ES-I3 (cell line): ENCODE measurements around the gene ZNF343.
"Not testable (repeated sequence)": the region's sequence is repeated elsewhere in the genome, so short reads cannot be mapped to it uniquely, and the experiment has no call there.

Experiments
- H3K36me3 ChIP-seq: 2 replicates; pipeline ENCODE4 v1.6.1; 2013; ENCODE audit warnings: mild to moderate bottlenecking, low read length, control low read depth, moderate library complexity; ENCODE audit not compliant: insufficient read depth
- H3K4me1 ChIP-seq: 2 replicates; pipeline ENCODE4 v1.6.1; 2013; ENCODE audit warnings: mild to moderate bottlenecking, control low read depth, low read length; ENCODE audit not compliant: insufficient read depth
- H3K9ac ChIP-seq: 2 replicates; pipeline ENCODE4 v1.6.1; 2013; ENCODE audit warnings: low read depth, mild to moderate bottlenecking, low read length, moderate library complexity
- H3K9me3 ChIP-seq: 2 replicates; pipeline ENCODE4 v1.6.1; 2013; ENCODE audit warnings: mild to moderate bottlenecking, low read length, moderate library complexity; ENCODE audit not compliant: control insufficient read depth, insufficient read depth

The ZNF343 gene

DNA sequence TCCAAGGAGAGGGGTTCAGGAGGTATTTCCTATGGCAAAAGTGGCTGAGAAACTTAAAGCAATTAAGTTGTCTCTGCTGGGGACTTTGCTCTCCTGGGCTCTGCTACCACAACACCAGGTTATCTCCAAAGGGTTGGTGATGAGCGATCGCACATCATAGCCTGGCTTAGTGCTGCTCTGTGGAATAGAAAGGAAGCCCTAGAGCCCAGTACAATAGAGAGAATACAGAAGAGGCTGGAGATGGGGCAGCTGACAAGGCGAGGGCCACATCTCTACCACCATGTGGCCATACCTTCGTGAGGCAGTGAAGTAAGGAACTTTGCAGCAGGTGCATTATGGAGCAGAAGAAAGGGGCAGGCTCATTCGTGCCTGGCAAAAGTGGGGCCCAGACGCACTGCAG, 19.0 kb upstream of the ZNF343 start:
- Histone ChIP-seq H3K36me3 (no peaks in the 10 kb centered on the region), H3K9ac (no peak overlapping the region), H3K9me3 (no peaks in the 10 kb centered on the region)

DNA sequence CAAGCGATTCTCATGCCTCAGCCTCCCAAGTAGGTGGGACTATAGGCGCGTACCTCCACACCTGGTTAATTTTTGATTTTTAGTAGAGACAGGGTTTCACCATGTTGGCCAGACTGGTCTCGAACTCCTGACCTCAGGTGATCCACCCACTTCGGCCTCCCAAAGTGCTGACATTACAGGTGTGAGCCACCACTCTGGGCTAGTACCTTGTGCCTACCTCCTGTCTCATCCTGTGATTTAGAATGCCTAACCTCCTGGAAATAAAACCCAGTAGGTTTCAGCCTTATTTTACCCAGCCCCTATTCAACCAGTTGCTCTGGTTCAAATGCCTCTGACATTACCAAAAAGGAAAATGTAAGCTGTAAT, 17.5 kb upstream of the ZNF343 start:
- not testable (repeated sequence) for H3K36me3 ChIP-seq, H3K9ac ChIP-seq, H3K9me3 ChIP-seq, H3K4me1 ChIP-seq

More for the DNA sequence above, 19.0 kb upstream of the ZNF343 start:
- H3K4me1 ChIP-seq: no peaks in the 10 kb centered on the region

DNA sequence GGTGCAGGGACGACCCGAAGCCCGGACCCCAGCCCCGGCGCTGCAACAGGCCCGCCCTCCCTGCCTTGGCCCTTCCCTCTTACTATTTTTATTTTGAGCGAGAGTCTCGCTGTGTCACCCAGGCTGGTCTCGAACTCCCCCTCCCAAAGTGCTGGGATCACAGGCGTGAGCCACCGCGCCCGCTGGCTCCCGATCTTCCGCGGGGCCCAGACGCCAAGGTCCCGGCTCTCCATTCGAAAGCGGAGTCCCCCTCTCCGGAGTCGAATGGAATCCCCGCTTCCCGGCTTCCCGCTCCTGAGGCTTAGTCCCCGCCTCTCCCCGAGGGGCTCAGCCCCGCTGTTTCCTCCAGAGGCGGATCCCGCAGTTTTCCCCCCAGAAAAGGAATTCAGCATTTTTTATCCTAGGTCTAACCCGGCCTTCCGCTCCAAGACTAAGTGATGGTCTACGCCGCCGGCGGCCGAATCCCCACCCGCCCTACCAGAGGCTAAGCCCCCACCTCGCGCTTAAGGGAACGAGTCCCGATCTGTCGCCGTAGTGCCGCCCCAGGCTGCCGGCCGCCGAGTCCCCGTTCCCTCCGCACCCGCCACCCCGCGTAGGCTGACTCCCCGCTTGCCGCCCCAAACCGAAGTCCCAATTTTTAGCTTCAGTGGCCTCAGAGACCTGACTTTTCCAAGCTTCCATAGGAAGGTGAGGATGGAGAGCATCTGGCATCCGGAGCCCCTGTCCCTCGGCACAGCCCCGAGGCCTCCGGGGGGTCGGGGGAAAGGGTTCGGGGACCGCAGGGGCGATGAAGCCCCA, 16.2 kb upstream of the ZNF343 start:
- H3K4me1 ChIP-seq: no peaks in the 10 kb centered on the region
- H3K36me3 ChIP-seq: no peaks in the 10 kb centered on the region
- H3K9ac ChIP-seq: peak overlapping the region; percentile 86
- H3K9me3 ChIP-seq: no peaks in the 10 kb centered on the region

DNA sequence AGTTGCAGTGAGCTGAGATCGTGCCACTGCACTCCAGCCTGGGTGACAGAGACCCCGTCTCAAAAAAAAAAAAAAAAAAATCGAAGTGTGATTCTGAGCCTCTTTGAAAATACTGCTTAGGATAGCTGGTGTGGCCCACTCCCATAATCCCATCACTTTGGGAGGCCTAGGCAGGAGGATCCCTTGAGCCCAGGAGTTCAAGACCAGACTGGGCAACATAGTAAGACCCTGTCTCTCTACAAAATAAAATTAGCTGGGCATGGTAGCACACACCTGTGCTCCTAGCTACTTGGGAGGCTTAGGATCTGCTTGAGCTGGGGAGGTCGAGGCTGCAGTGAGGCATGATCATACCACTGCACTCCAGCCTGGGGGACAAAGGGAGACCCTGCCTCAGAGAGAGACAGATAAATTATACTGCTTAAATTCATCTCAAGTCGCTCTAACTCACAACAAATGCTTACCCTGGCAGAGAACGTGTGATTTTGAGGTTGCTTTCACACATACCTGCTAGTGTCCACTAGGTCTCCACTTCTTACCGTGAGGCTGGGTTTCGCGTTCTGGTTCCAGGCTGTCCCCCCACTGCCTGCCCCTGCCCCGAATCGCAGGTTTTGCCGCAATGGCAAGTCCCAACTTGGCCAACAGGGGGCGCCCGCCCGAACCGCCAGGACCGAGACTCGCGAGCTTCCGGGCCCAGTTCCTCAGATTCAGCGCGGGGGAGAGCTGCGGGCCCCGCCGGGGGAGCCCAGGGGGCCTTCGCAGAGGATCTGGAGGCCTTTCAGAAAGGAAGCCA, 15.4 kb upstream of the ZNF343 start:
- H3K36me3 ChIP-seq: no peaks in the 10 kb centered on the region
- H3K4me1 ChIP-seq: no peaks in the 10 kb centered on the region
- no peaks in the 10 kb centered on the region for H3K9me3 ChIP-seq
- H3K9ac ChIP-seq: peak overlapping the region; percentile 86; the same call in 1 of the 2 replicates

DNA sequence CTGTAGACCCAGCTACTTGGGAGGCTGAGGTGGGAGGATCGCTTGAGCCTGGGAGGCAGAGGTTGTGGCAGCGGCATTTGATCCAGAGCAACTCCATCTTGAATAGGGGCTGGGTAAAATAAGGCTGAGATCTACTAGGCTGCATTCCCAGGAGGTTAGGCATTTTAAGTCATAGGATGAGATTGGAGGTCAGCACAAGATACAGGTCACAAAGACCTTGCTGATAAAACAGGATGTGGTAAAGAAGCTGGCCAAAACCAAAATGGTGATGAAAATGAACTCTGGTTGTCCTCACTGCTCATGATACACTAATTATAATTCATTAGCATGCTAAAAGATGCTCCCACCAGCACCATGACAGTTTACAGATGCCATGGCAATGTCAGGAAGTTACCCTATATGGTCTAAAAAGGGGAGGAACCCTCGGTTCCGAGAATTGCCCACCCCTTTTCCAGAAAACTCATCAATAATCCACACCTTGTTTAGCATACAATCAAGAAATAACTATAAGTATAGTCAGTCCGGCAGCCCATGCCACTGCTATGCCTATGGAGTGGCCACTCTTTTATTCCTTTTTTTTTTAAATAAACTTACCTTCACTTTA, 14.2 kb upstream of the ZNF343 start:
- not testable (repeated sequence) for H3K9ac ChIP-seq, H3K9me3 ChIP-seq, H3K36me3 ChIP-seq, H3K4me1 ChIP-seq

DNA sequence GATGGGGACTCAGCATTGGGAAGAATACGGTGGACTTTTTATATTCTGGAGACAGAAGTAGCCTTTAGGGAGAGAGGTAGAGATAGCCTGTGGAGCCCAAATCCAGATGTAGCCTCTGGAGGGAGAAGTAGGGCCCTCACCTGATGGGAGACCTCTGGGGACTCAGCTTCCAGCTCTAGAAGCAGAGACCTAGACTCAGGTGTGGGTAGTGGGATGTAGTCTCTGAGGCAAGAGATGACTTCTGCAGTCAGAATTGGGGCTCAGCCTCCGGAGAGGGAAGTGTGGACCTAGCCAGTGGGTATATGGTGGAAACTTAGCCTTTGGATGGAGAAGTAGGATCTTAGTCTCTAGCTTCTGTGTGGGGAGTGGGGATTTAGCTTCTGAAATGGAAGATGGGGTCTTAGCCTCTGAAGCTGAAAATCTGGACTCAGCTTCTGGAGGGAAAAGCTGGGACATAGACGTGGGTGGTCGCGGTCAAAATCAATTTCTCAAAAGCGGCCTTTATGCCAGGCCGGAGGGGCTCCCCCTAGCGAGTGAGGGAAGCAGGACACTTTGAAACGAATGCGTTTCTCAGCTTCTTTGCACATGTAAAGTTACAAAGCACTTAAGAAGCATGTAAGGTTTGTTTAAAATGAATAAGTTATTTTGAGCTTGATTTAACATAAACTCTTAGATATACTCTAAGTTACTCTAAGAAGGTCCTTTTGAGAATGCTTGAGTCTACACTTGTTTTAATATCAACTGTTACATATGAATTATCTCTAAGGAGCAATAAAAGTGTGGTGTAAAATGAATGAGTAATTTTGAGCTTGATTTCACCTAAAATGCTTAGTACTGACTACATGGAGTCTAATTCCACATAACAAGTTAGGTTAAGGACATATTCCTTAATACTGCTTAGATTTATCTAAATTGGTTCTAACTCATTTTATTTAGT, 12.9 kb upstream of the ZNF343 start:
- H3K9ac ChIP-seq: no peak overlapping the region
- no peaks in the 10 kb centered on the region for H3K4me1 ChIP-seq
- no peaks in the 10 kb centered on the region for H3K9me3 ChIP-seq
- no peaks in the 10 kb centered on the region for H3K36me3 ChIP-seq

DNA sequence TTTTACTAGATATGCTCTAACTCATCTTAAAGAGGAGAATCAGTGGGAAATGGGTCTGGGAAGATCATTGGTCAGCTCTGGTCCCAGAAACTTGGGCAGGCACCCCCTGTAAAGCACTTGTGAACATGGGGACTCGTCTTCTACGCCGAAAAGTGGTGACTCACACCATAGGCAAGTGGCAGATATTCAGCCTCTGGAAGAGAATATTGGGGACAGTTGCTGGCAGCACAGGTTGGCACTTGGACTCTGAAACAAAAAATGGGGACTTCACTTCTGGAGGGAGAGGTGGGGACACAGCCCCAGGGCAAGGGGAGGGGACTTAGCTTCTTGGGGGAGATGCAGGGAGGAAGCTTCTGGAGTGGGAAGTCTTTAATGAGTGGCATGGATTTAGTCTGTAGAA, 11.9 kb upstream of the ZNF343 start:
- Histone ChIP-seq H3K9me3 (no peaks in the 10 kb centered on the region), H3K36me3 (no peaks in the 10 kb centered on the region), H3K9ac (no peak overlapping the region), H3K4me1 (no peaks in the 10 kb centered on the region)

DNA sequence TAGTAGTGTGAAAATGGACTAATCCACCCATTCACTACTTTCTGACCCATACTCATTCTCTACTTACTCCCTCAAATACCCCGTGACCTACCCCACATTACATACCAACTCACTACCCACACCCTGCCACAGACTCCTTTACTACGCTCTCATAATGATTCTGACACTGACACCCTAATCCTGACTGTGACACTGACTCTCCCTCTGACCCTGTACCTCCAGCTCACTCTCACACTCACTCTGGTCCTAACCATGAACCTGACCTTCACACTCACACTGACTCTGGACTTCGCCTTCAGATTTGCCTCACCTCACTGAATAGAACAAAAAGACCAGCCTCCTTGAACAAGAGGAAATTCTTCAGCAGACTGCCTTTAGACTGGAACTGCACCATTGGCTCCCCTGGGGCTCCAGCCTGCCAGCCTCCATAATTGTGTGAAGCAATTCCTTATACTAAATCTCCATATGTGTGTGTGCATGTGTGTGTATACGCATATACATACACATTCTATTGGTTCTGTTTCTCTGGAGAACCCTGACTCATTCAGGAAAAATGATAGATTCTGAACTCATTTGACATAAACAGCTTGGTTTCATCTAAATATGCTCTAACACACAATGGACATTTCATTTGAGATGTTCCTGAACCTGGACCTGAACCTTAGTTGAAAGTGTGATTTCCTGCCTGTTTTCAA, 10.5 kb upstream of the ZNF343 start:
- Histone ChIP-seq H3K9me3 (no peaks in the 10 kb centered on the region), H3K36me3 (no peaks in the 10 kb centered on the region), H3K9ac (no peak overlapping the region), H3K4me1 (no peaks in the 10 kb centered on the region)

DNA sequence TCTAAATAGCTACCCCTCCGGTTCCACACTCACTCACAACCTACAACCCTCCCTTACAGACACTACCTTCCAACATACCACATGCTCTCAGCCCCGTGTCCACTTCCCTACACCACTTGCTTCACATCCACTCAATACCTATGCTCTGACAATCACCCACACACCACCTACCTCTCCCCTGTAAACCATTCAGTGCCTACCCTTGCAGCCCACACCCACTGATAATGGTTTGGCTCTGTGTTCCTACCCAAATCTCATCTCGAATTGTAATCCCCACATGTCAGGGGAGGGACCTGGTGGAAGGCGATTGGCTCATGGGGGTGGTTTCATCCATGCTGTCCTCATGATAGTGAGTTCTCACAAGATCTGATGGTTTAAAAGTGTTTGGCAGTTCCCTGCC, 9.8 kb upstream of the ZNF343 start:
- H3K36me3 ChIP-seq: no peaks in the 10 kb centered on the region
- H3K9ac ChIP-seq: no peak overlapping the region
- H3K9me3 ChIP-seq: no peaks in the 10 kb centered on the region
- no peaks in the 10 kb centered on the region for H3K4me1 ChIP-seq

DNA sequence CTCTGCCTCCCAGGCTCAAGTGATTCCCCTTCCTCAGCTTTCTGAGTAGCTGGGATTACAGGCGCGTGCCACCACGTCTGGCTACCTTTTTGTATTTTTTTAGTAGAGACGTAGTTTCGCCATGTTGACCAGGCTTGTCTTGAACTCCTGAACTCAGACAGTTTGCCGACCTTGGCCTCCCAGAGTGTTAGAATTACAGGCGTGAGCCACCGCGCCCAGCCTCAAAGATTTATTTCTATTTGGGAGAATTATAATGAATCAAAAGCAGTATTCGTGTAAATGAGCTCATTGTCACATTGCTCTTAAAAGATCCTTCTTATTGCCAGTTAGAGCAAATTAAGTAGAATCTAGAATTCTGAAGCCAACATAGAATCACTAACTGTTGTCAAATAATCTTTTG, 9.4 kb upstream of the ZNF343 start:
- no peaks in the 10 kb centered on the region for H3K36me3 ChIP-seq
- no peaks in the 10 kb centered on the region for H3K9me3 ChIP-seq
- H3K4me1 ChIP-seq: no peaks in the 10 kb centered on the region
- H3K9ac ChIP-seq: no peak overlapping the region

DNA sequence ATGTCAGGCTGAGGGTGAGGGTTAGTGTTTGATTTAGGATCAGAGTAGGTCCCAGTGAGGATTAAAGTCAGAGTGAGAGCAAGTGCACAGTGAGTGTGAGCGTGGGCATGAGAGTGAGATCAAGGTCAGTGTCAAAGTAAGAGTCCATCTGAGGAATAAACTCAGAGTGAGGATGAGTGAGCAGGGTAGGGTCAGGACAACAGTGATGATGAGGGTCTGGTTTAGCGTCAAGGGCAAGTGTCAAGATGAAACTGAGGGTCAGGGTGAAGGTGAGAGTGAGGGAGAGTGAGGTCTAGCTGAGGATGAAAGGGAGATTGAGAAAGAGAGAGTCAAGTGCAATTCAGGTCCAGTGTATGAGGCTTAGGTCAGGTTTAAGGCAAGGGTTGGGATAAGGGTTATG, 7.7 kb upstream of the ZNF343 start:
- Histone ChIP-seq H3K9me3 (no peaks in the 10 kb centered on the region), H3K36me3 (no peaks in the 10 kb centered on the region), H3K9ac (no peak overlapping the region), H3K4me1 (no peaks in the 10 kb centered on the region)

DNA sequence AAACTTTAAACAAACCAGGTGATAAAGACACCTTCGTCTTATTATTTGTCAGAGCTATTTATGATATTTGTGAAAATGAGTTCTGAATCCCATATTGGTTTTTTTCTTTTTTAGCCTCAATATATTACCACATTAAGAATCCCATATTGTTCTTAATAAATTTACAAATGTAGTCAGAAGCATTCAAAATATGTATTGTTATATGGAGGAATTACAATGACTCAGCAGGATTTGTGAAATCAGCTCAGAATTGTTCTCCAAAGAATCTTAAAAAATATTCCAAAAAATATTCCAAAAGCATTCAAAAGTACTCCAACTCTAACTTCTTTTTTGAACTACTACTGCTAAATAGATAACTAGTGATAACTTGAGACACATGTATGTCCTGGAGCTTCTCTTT, 6.5 kb upstream of the ZNF343 start:
- Histone ChIP-seq H3K4me1 (no peaks in the 10 kb centered on the region), H3K9me3 (no peaks in the 10 kb centered on the region), H3K36me3 (no peaks in the 10 kb centered on the region), H3K9ac (no peak overlapping the region)

DNA sequence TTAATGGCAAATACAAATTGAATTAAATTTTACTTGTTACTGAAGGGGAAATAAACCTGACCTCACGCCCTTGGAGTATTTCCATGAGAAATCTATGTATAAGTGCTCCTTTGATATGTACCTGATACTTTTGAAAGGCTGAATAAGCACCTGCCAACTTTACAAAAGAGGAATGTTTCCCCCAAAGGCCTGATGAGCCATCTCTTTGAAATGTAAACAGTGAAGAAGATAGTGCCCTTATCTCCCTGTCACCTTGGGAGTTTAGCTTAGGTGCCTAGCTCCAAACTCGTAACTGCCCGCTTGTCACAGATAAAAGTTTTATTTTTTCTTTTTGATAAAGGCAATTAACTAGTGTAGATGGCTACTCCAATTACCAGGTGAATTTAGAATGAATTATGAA, 1.1 kb upstream of the ZNF343 start:
- Histone ChIP-seq H3K9ac (peak overlapping the region; percentile 95; the same call in 1 of the 2 replicates), H3K4me1 (no peaks in the 10 kb centered on the region)

DNA sequence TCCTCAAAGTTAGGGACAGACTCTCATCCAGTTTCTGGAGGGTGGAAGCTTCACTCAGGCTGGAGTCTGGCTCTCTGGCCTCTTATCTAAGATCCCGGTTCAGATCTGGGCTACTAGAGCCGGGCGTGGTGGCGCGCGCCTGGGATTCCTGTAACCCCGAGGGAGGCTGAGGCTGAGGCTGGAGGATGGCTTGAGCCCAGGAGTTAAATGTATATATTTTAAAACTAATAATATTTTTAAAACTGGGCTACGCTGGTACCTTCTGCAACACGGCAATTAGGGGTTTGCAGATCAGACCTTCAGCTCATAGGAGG, 710 bp upstream of the ZNF343 start:
- Histone ChIP-seq H3K9me3 (no peaks in the 10 kb centered on the region), H3K4me1 (no peaks in the 10 kb centered on the region), H3K36me3 (no peaks in the 10 kb centered on the region), H3K9ac (peak overlapping the region; percentile 95; the same call in 1 of the 2 replicates)

More for the DNA sequence above, 1.1 kb upstream of the ZNF343 start:
- Histone ChIP-seq H3K9me3 (no peaks in the 10 kb centered on the region), H3K36me3 (no peaks in the 10 kb centered on the region)
